Activated CD4-positive, alpha-beta T cell treated with anti-CD3 and anti-CD28 coated beads for 36 hours (primary cell): ENCODE results near the gene PTPRQ. TPM values are rescaled to one million over a fixed set of nuclear protein-coding genes. Genes with fewer than 3 reads are reported as not detected.

ENCODE experiments used
- ATAC-seq: fragments of 200-7000 bp; cut with Tn5 transposase; one replicate; pipeline ENCODE4 v1.10.0; 2021; ENCODE audit warnings: mild to moderate bottlenecking, moderate library complexity
- CTCF ChIA-PET: fragments of 350-600 bp; sonication (Branson Sonifier 250); formaldehyde crosslinking; loops from one replicate; lab custom pipeline; 2021; ENCODE audit warnings: antibody characterized with exemption; lab: Charles Lee
- POLR2A ChIA-PET: fragments of 350-600 bp; sonication (Branson Sonifier 250); formaldehyde crosslinking; loops from one replicate; lab custom pipeline; 2021; ENCODE audit warnings: antibody characterized with exemption, inconsistent platforms; lab: Charles Lee
- DNase-seq: peaks from one replicate; pipeline ENCODE4 v3.0.0-alpha.2; 2020
- H3K27ac Mint-ChIP-seq: one replicate; pipeline ENCODE4 v1.8.0; 2021; ENCODE audit warnings: mixed read lengths
- H3K27me3 Mint-ChIP-seq: one replicate; pipeline ENCODE4 v1.8.0; 2021; ENCODE audit warnings: mixed read lengths
- H3K36me3 Mint-ChIP-seq: one replicate; pipeline ENCODE4 v1.8.0; 2021; ENCODE audit warnings: low read depth, mixed read lengths
- H3K4me1 Mint-ChIP-seq: one replicate; pipeline ENCODE4 v1.8.0; 2021; ENCODE audit warnings: mixed read lengths
- H3K4me3 Mint-ChIP-seq: one replicate; pipeline ENCODE4 v1.8.0; 2021; ENCODE audit warnings: mild to moderate bottlenecking, moderate library complexity, mixed read lengths
- H3K9me3 Mint-ChIP-seq: one replicate; pipeline ENCODE4 v1.8.0; 2021; ENCODE audit warnings: low read depth, mixed read lengths
- intact Hi-C, 2 experiments: fragments of 100-400 bp; cut with DNase I in 1 of 2; cut with micrococcal nuclease in 1 of 2; formaldehyde crosslinking; loops; one replicate each; pipeline versions ENCODE4 v1.14.2 to v1.15.1; 2022 to 2024; cut with DNase I, micrococcal nuclease
- total RNA-seq, 2 experiments: library from RNA; stranded (reverse); gene quantifications; one replicate each; pipeline ENCODE4 v1.2.3, GENCODE V29; 2021

PTPRQ gene
- total RNA-seq, 2 experiments from 2014 or later: not detected

DNA sequence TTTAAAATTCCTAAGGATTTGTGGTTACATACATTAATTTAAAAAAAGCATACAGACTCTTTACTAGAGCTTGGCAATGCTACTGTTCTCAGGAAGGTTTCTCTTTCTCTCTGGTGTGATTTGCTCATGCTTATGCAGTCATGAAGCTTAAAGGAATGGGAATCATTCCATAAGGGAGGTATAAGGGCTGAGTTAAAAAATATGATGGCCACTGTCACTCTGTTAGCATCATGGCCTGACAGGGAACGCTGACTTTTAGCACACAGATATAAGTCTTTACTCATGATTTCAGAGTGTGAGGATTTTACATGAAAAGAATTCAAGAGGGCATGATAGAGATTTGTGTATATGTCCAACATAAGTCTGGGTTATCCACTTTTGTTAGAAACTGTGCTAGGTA lies 276.5 kb downstream of the PTPRQ start:
- H3K27ac Mint-ChIP-seq: no peak overlapping the region

DNA sequence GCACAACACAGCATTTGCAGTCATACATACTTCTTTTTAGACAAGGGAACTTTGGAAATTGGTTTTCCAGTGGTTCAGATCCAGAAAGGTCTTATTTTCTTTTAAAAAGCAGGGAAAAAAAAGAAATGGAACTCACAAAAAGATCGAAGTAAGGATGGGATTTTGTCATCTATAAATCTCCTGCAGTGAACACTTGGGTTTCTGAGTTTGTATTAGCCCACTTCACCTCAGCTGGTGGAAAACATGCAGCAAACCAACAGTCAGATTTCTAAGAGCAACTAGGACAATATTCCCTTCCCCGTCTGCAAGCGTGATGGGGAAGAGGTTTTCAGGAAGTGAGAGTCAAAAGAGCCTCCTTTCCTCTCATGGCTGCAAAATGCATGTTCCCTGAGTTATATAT lies 277.3 kb downstream of the PTPRQ start:
- ATAC-seq: no peak
- Mint-ChIP-seq H3K27me3 (peaks cover 2% of the 10 kb centered on the region), H3K27ac (no peak overlapping the region), H3K4me3 (no peak overlapping the region), H3K4me1 (no peaks in the 10 kb centered on the region), H3K36me3 (no peaks in the 10 kb centered on the region), H3K9me3 (no peaks in the 10 kb centered on the region)
- ChIA-PET CTCF (no interaction called here), POLR2A (no interaction called here)
- intact Hi-C loops: no loop called here
- DNase-seq: no peak

More for the DNA sequence above, 276.5 kb downstream of the PTPRQ start:
- no peak for ATAC-seq
- no peaks in the 10 kb centered on the region for H3K9me3 Mint-ChIP-seq
- no peaks in the 10 kb centered on the region for H3K36me3 Mint-ChIP-seq
- H3K27me3 Mint-ChIP-seq: peaks cover 6% of the 10 kb centered on the region
- no peaks in the 10 kb centered on the region for H3K4me1 Mint-ChIP-seq
- DNase-seq: no peak
- POLR2A ChIA-PET: no interaction called here
- CTCF ChIA-PET: no interaction called here
- no peak overlapping the region for H3K4me3 Mint-ChIP-seq
- intact Hi-C loops: no loop called here
